HuH-7 (cell line): ENCODE measurements around the gene NUDT16L1.

Experiments used
- DNase-seq: peaks from one replicate; pipeline ENCODE4 v3.0.0; 2011; ENCODE audit warnings: low spot score

Gene NUDT16L1

DNA sequence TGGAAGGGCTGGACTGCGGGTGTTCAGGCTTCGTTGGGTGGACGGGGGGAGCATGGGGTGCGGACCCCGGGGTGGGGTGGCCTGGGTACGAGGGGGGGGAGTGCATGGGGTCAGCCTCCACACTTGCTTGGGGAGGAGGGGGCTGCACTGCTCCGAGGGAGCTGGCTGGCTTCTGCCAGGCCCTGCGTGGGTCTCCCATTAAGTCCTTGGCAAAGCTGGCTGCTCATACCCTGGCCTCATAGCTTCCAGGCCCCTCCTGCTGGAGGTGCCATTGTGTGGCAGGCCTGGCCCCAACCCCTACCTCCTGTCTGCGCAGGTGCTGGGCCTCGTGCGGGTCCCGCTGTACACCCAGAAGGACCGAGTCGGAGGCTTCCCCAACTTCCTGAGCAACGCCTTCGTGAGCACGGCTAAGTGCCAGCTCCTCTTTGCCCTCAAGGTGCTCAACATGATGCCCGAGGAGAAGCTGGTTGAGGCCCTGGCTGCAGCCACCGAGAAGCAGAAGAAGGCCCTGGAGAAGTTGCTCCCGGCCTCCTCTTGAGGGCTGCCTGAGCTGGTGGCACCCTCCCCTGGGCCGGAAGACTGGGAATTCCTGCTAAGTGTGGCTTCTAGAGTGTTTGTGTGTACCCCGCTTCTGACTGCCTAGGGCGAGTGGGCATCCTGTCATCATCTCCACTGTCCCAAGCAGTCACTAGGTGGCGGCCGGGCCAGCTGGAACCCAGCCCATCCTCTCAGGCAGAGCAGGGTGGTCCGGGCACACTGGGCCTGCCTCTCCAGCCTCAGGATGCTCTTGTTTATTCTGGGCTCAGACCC is 1.5 kb downstream of the NUDT16L1 start:
- no peak for DNase-seq

DNA sequence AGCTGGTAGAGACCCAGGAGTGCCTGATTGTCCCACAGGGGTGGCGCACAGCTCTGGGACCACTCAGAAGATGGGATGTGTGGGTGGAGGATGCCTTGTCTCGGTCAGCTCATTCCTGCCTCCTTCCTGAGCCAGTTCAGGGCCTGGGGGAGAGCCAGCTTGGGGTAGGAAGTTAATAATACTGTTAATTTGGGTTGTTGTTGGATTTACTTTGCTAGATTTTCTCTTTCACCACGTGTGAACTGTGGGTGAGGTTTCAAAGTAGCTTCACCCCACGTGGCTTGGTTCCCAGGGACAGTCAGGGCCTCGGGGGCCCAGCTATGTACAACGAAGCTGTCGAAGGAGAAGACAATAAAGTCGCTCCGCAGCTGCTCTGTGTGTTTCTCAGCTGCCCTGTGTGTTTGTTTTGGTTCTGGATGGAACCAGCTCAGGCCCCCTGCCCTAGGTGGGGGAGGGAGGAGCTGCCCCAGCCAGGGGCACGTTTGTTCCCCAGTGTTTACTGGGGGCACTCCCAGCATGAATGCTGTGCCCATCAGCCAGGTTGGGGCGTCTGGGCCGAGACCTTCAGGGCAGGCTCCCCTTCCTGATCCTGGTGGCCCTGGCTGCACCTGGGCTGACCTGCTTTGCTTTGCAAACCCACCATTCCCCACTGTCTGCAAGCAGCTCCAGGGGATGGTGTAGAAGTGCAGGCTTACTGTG is 2.3 kb downstream of the NUDT16L1 start:
- DNase-seq: no peak

DNA sequence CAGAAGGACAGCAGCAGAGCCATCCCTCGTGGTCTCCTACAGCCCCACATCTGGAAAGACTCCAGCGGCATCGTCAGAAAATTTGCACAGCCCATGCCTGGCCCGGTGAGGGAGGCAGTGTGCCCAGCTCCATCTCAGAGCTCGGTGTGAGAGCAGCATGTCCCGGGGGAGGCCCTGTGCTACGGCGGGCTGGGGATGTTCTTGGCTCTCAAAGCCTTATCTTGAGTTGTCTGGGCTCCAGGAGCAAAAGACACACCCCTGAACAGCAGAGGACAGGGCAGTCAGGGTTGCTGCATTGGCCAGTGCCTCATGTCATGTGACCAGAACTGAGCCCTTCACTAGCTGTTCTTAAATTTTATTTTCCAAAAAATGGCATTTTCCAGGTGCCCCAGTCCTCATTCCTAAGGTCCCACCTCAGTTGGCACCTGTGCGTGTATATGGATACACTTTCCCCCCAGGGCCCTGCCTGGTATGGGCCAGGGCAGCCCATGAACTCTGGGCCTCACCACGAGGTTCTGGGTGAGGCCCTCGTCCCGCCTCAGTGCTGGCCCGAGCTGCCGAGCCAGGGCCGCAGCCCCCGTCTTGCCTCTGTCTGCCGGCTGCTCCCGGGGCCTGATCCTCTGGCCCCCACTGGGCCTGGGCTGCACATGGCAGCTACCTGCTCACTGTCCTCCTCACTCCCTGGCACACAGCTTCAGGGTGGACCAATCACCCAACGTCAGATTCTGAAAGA is 3.0 kb downstream of the NUDT16L1 start:
- DNase-seq: no peak

DNA sequence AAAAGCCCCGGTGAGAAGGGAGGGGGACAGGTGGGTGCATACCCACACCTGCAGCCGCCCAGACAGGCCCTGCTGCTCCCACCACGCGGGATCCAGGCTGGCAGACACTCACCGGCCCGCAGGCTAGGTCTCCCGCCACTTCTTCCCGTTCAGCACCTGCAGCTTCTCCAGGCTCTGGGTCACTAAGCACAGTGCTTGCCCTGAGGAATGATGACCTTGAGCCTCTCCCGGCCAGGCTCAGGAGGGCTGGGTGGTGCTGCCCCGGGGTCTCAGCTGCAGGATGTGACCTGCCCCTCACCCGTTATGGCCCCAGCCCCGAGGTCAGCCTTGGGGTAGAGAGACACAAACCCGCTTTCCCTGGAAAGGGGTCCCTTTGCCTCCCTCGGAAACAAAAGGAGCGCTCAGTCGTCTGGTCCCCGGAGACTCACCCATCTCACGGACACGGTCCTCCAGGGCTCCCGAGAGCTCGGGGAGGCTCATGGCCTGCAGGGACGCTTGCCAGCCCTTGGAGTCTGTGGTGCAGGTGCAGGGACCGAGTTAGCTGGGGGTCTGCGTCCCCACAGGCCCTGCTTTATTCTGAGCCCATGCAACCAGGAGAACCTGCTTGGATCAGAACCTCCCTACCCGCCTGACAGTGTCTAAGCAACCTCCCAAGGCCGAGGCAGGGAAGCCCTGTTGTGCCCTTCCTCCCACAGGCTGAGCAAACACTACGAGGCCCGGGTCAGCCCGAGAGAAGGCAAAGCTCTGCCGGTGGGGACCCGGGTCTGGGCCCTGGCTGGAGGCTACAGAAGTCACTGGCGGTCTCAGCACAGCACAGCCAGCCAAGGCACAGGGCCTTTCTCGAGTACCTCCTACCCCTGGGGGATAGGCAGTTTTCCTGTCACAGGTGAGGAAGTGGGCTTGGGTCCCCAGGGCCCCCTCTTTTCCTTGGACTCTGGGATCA is 3.8 kb downstream of the NUDT16L1 start:
- DNase-seq: no peak

DNA sequence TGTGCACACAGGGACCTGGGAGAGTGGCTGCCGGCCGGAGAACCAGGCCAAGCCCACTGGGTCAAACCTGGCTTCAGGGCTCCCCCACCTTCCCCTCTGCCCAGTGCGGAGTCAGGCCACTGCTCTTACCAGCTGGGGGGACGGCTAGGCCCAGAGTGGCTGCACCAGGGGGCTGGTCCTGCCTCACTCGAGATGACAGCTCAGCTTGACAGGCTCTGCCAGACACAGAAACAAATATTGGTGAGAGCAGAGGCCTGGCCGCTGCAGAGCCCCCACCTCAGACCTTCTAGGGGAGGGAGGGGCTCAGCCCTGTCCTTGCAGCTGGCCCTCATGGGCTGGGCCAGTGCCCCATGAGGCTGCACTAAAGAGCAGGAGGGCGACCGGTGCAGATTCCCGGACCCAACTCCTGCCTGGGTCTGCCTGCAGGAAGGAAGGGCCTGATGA is 4.5 kb downstream of the NUDT16L1 start:
- no peak for DNase-seq

DNA sequence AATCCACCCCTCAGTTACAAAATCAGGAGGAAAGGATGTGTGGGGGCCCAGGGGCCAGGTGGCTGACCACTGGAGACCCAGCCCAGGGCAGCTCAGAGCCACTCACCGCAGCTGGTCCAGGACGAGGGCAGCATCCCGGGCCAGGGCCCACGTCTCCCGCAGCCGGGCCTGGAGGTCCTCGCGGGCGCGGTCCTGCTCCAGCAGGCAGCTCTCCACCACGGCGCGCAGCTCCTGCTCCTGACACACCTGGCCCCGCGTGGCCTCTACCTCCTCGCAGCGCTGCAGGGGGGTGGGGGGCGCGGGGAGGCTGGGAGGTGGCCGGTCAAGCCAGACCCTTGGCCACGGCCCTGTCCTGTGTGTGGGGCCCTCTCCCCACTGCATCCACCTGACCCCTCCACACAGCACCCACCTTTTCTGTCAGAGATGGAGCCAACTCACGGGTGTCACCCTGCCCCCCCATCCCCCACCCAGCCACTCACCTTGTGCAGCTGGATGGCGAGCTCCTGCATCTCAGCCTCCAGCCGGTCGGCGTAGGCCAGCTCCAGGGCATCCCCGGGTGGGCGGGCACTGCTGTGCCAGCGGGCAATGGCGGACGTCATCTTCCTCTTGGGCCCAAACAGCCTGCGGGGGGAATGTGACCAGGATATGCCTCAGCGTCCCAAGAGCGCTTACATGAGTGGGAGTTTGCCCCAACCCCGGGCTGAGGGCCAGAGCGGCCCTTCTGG is 5.1 kb downstream of the NUDT16L1 start:
- DNase-seq: no peak

DNA sequence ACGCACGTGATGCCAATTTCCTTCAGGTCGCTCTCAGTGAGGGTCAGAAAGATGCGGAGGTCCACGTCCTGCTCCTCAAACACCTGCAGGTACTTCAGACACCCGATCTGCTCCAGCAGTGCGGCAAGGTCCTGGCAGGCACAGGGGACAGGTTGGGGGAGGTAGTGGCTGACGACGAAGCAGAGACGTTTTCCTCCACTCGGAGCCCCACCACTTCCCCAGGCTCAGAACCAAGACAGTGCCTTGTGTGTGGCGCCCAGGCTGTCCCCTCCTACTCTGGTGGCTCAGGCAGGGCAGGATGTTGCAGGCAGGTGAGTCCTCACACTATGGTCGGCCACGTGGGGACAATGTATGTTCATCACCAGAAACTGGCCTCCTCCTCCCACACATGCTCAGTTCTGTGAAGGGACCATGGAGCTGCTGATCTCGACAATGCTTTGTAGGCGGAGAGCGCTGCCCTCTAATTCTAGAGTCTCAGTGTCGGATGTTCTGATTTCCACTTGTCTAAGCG is 5.7 kb downstream of the NUDT16L1 start:
- DNase-seq: no peak

DNA sequence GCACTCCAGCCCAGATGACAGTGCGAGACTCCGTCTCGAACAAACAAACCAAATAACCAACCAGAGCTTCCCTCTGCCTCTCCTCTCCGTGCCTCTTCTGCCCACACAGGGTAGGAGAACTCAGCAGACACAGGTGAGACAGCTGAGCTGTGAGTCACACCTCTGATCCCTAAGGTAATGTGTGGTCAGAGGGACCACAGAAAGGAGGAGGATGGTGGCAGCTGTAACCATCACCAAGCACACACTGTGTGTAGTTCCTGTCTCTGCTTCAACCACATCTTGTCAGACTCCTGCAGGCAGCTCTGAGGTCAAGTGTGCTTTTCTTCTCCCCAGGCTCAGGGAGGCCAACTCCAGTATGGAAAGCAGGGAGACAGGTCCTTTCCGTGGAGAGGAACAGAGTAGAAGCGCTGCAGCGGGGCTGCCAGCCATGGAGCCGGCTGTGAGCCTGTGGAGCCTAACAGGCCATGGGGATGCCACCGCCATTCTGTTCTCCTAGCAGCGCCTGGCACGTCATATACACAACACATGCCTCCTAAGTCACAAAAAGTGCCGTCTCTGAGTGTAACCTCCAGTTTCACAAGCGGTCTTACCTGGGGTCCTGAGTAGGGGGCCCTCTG is 7.1 kb downstream of the NUDT16L1 start:
- no peak for DNase-seq

DNA sequence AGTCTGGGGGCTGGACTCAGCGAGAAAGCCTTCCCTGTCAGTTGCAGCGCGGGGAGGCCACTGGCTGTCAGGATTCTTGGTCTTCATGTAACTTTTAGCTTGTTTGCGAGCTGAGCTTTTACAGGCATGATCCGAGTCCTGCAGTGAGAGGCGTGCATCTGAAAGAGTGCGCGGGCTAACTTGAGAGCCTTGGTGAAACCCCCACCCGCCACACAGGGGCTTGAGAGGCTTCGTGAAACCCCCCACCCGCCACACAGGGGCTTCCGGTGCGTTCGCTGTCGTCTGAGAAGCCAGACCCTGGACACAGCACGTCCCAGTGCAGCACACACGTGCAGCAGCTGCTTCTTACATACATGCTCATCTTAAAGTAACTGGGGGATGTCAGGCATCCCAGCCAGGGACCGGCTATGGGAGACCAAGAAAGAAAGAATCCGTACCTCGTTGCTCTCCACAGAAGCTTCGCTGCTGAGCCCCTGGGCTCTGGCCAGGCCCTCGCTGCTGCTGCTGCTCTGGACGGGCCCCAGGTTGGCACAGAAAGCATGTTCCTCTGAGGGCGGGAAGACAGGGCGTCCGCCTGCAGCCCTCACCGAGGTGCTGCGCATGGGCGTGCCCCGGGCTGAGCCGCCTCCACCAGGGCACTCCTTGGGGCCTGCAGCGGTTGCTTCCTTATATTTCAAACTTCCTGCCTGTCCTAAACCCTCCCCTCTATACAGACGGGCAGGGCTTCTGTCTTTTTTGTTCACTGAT is 7.8 kb downstream of the NUDT16L1 start:
- no peak for DNase-seq

DNA sequence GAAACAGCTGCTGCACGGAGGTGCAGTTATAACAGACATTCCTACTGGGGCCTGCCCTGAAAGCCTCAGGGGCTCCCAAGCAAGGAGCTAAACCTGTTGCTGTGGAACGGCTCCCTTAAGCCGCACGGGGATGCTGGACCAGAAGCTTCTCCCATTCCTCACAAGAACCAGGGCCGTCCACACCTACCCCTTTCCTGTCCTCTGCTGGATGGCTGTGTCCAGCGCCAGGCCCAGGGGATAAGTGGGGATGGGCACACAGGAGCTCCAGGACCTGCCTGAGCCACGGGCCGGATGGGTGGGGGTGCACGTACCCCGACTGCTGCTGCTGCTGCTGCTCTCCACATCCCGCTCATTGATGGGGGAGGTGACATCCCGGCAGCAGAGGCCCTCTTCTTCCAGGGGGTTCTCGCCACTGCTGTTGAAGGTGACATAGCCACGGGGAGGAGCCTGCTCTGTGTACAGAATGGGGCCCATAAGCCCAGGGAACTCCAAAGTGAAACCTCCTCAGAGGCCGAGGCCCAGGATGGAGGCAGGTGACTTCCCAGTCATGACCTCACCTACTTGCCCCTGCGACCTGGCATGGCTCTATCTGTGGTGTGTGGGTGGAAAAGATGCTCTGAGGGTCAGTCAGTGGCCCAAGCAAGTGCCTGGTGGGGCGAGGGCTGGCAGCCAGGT is 8.6 kb downstream of the NUDT16L1 start:
- no peak for DNase-seq

DNA sequence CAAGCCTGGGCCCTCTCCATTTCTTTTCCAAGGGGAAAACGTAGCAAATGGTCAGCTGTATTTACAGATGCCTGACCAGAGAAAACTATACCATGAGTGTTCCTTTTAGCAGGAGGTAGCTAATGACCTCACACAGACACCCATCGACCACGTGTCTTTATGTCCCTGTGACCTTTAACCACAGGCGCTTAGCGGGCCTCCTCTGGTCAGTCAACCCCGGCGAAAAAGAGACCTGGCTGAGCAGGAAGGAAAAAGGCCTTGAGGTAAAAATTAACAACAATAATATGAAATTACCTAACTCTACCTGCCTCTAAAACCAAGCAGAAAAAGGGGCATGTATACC is 9.1 kb downstream of the NUDT16L1 start:
- DNase-seq: no peak

DNA sequence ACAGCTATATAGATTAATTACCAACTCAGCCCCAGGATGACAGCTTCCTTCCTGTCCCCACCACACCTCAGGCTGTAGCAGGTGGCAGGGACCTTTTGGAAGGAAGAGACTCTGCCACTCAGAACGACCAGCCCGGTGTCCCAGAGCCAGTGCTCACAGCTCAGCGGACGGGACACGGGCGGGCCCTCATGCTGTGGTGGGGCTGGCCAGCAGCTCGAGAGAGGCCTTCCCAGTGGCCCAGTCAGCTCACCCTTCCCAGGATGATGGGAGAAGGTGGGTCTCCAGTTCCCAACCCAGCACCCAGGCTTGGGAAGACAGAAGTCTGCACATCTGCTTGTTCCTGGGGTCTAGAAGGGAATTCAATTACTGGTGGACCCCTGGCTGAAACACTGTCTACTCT is 10.5 kb downstream of the NUDT16L1 start:
- DNase-seq: no peak

DNA sequence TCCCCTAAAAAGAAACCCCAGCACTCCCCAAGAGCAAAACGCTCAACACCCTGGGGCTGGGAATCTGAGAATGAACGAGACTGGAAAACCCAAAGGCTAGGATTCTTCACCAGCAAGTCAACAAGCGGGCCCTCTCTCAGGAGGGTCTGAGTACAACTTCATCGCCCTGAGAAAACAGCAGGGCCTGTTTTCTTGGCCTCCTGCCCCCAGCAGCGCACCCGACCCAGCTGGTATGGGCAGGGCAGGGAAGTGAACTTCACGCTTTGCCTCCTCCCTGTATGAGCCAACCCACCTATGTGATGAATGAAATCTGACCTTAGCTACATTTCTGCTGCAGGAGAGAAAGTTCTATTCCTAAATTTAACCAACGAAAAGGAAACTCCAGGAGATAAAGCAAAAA is 11.1 kb downstream of the NUDT16L1 start:
- DNase-seq: no peak

DNA sequence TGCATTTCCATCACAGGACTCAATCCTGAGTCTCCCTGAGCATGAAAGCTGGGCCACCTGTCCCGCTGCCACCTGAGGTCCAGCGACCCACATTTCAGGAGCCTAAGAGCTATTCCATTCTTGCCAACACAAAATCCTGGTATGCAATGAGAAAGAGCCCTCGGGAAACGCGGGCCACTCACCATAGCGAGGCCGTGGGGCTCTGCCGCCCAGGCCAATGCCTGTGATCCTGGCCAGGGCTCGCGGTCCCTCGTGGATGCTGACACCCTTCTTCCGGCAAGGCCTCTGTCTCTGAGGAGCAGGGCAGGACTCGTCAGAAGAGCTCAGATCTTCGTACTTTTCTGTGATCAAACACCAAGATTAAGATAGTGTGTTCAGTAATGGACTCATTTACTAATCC is 11.6 kb downstream of the NUDT16L1 start:
- no peak for DNase-seq

DNA sequence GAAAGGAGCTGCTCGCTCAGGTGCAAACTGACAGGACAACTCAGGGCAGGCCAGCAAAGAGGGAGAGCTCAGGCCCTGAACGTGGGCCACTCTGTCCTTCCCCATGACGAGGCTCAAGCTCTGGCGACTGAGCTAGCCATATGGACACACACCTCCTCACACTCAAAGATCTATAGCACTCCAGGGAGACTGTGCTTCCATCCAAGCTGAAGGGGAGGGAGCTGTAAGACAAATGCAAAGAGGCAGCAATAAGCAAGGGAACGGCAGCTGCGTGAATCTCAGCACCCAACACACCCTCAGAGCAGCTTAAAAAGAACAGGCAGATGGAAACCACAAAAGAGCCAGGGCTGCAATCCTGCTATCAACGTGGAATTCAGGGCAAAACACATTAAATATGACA is 13.5 kb downstream of the NUDT16L1 start:
- DNase-seq: no peak

DNA sequence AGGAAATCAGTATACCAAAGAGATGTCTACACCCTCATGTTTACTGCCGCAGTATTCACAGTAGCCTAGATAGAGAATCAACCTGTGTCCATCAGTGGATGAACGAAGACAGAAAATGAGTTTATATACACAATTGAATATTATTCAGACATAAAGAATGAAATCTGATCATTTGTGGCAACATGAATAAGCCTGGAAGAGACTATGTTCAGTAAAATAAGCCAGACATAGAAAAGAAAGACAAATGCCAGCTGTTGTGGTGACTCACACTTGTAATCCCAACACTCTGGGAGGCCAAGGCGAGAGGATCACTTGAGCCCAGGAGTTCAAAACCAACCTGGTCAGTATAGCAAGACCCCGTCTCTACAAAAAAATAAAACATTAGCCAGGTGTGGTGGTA is 16.1 kb downstream of the NUDT16L1 start:
- no peak for DNase-seq

DNA sequence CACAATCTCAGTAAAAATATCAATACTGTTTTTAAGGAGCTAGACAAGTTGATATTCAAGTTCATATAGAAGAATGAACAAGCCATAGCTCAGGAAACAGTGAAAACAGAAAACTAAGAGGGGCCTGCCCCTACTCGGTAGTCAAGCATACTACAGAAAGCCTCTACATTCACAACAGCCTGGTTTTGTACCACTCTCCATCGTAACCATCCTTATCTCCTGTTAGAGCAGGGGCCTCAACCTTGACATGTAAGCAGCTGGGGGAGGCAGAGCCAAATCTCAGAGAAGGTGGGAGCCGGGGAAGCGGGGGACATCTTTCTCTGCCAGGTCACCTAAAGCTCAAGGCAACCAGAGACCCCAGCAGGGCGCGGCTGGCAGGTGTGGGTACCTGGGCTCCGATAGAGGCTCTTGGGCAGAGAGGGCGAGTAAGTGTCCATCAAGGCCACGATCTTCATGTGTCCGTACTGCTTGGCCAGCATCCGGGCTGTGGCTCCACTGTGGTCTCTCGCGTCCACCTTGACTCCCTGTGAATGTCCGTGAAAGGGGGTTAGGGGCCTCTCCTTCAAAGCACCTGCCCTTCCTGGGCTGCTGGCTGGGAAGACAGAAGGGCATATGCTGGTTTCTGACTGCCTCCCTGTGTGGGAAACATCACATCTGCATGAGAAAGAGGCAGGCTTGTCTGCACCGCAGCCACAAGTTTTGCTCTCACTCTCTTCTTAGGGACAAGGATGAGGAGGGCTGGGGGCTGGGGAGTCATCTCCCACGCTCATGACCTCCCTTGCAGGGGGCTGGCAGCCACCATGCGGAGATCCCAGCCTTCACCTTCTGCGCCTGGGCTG is 20.5 kb downstream of the NUDT16L1 start:
- DNase-seq: no peak

DNA sequence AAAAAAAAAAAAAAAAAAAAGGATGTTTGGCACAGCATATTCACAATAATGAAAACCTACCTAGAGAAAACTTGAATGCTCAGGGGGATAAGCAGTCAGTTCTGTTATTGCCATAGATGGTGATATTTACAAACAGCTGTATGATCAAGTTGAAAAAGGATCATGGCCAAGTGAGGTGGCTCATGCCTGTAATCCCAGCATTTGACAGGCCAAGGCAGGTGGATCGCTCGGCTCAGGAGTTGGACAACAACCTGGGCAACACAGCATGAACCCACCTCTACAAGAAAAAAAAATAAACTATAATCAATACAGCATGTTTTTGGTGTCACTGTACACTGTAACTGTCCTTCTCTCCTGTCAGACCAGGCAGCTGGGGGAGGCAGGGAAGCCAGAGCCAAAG is 21.6 kb downstream of the NUDT16L1 start:
- DNase-seq: no peak
